Neural cell (in vitro differentiated cells): ENCODE results near the gene PDE6H. TPM values are rescaled to one million over a fixed set of nuclear protein-coding genes. Genes with fewer than 3 reads are reported as not detected.

Source experiments
- H2AFZ ChIP-seq: fragments of 200-600, 300-800 bp; sonication (generic), shearing (Covaris generic); 2 replicates; pipeline ENCODE4 v1.6.0; 2014; ENCODE audit warnings: low read depth, mild to moderate bottlenecking, antibody characterized with exemption, low read length, moderate library complexity
- H3F3A ChIP-seq: fragments of 200-600 bp; shearing (Covaris generic); 2 replicates; pipeline ENCODE4 v1.6.1; 2016; ENCODE audit warnings: mild to moderate bottlenecking, moderate library complexity, mixed read lengths, antibody characterized with exemption, low read length; ENCODE audit not compliant: insufficient read depth, poor library complexity, severe bottlenecking
- H3K27ac ChIP-seq: fragments of 200-600, 300-800 bp; sonication (generic), shearing (Covaris generic); 2 replicates; pipeline ENCODE4 v1.5.1; 2014; ENCODE audit warnings: mild to moderate bottlenecking, low read length, moderate library complexity
- H3K27me3 ChIP-seq: fragments of 300-800, 200-600 bp; sonication (generic), shearing (Covaris generic); 2 replicates; pipeline ENCODE4 v1.6.0; 2014; ENCODE audit warnings: mild to moderate bottlenecking, low read depth, low read length, moderate library complexity; ENCODE audit not compliant: insufficient read depth
- H3K36me3 ChIP-seq: fragments of 300-800, 200-600 bp; sonication (generic), shearing (Covaris generic); 2 replicates; pipeline ENCODE4 v1.5.1; 2014; ENCODE audit warnings: mild to moderate bottlenecking, antibody characterized with exemption, low read length, moderate library complexity; ENCODE audit not compliant: insufficient read depth
- H3K4me2 ChIP-seq: fragments of 300-800, 200-600 bp; sonication (generic), shearing (Covaris generic); 2 replicates; pipeline ENCODE4 v1.6.0; 2014; ENCODE audit warnings: mild to moderate bottlenecking, low read length
- H3K4me3 ChIP-seq: fragments of 300-800, 200-600 bp; sonication (generic), shearing (Covaris generic); 2 replicates; pipeline ENCODE4 v1.5.1; 2014; ENCODE audit warnings: mild to moderate bottlenecking, low read length, moderate library complexity
- H3K79me2 ChIP-seq: fragments of 200-600 bp; shearing (Covaris generic); replicated peaks from 2 replicates; pipeline ENCODE4 v1.6.0; 2014; ENCODE audit warnings: mild to moderate bottlenecking, low read length, moderate library complexity; ENCODE audit not compliant: insufficient read depth
- H3K9ac ChIP-seq: fragments of 300-800, 200-600 bp; sonication (generic), shearing (Covaris generic); 2 replicates; pipeline ENCODE4 v1.6.1; 2016; ENCODE audit warnings: mild to moderate bottlenecking, low read length, mixed read lengths
- H3K9me2 ChIP-seq: fragments of 200-600 bp; shearing (Covaris generic); 2 replicates; pipeline ENCODE4 v1.6.1; 2016; ENCODE audit warnings: mild to moderate bottlenecking, low read length, mixed read lengths; ENCODE audit not compliant: insufficient read depth
- H3K9me3 ChIP-seq: fragments of 200-600, 300-800 bp; sonication (generic), shearing (Covaris generic); 2 replicates; pipeline ENCODE4 v1.6.1; 2016; ENCODE audit warnings: mild to moderate bottlenecking, mixed run types, low read length, moderate library complexity, mixed read lengths
- H4K20me1 ChIP-seq: fragments of 200-600 bp; shearing (Covaris generic); 2 replicates; pipeline ENCODE4 v1.6.1; 2016; ENCODE audit warnings: mild to moderate bottlenecking, mixed run types; ENCODE audit not compliant: insufficient read depth
- EP300 ChIP-seq: fragments of 450-650 bp; conservative IDR thresholded peaks from 2 replicates; pipeline ENCODE4 v1.6.1; 2014; ENCODE audit warnings: antibody characterized with exemption, mild to moderate bottlenecking, moderate library complexity; ENCODE audit not compliant: poor library complexity, severe bottlenecking
- EZH2 ChIP-seq: fragments of 200-600, 300-800 bp; shearing (Covaris generic), sonication (generic); IDR thresholded peaks from 2 replicates; pipeline ENCODE4 v1.6.1; 2014; ENCODE audit warnings: antibody characterized with exemption, low read length, borderline replicate concordance, mild to moderate bottlenecking; ENCODE audit not compliant: insufficient read depth, poor library complexity, severe bottlenecking
- MXI1 ChIP-seq: fragments of 450-650 bp; conservative IDR thresholded peaks from 2 replicates; pipeline ENCODE4 v1.6.1; 2014; ENCODE audit warnings: antibody characterized with exemption, mild to moderate bottlenecking; ENCODE audit not compliant: poor library complexity, severe bottlenecking
- POLR2AphosphoS5 ChIP-seq: IDR thresholded peaks from 2 replicates; pipeline ENCODE4 v1.6.1; 2012
- RAD21 ChIP-seq: fragments of 450-650 bp; conservative IDR thresholded peaks from 2 replicates; pipeline ENCODE4 v1.6.1; 2014; ENCODE audit warnings: antibody characterized with exemption, mild to moderate bottlenecking, moderate library complexity
- SMC3 ChIP-seq: fragments of 450-650 bp; conservative IDR thresholded peaks from 2 replicates; pipeline ENCODE4 v1.6.1; 2014; ENCODE audit warnings: antibody characterized with exemption, mild to moderate bottlenecking, moderate library complexity; ENCODE audit not compliant: poor library complexity
- TAF1 ChIP-seq: IDR thresholded peaks from 2 replicates; pipeline ENCODE4 v1.6.1; 2012; ENCODE audit warnings: low read depth
- polyA plus RNA-seq: library from polyadenylated mRNA; depleted of rRNA; stranded (reverse); fragments of >200 nt; gene quantifications from 2 replicates; pipeline ENCODE4 v1.2.3, GENCODE V29; 2014
- TF ChIP-seq, protein P1 (sequence below): IDR thresholded peaks from 2 replicates; pipeline ENCODE4 v1.6.1; 2012; ENCODE audit warnings: borderline replicate concordance
- TF ChIP-seq, protein P2 (sequence below): fragments of 450-650 bp; IDR thresholded peaks from 2 replicates; pipeline ENCODE4 v1.5.1; 2014; ENCODE audit warnings: antibody characterized with exemption, mild to moderate bottlenecking, moderate library complexity; ENCODE audit not compliant: poor library complexity, severe bottlenecking

The PDE6H gene
- polyA plus RNA-seq, 1 donor from 2014 or later: not detected

DNA sequence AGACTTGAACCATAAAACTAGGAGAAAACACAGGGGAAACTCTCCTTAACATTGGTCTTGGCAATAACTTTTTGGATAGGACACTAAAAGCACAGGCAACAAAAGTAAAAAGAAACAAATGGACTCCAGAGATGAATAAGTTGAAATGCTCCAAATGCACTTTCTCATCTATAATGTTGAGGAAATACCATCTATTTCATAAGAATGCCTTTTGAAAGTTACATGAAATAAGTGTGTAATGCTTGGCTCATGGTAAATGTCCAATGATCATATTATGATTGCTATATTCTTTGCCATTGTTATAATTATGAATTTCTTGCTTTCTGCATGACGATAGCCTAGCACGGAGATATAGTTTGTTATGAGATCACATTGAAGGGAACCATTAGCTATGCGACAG is 19.8 kb downstream of the PDE6H start:
- TF ChIP-seq, protein P1, sequence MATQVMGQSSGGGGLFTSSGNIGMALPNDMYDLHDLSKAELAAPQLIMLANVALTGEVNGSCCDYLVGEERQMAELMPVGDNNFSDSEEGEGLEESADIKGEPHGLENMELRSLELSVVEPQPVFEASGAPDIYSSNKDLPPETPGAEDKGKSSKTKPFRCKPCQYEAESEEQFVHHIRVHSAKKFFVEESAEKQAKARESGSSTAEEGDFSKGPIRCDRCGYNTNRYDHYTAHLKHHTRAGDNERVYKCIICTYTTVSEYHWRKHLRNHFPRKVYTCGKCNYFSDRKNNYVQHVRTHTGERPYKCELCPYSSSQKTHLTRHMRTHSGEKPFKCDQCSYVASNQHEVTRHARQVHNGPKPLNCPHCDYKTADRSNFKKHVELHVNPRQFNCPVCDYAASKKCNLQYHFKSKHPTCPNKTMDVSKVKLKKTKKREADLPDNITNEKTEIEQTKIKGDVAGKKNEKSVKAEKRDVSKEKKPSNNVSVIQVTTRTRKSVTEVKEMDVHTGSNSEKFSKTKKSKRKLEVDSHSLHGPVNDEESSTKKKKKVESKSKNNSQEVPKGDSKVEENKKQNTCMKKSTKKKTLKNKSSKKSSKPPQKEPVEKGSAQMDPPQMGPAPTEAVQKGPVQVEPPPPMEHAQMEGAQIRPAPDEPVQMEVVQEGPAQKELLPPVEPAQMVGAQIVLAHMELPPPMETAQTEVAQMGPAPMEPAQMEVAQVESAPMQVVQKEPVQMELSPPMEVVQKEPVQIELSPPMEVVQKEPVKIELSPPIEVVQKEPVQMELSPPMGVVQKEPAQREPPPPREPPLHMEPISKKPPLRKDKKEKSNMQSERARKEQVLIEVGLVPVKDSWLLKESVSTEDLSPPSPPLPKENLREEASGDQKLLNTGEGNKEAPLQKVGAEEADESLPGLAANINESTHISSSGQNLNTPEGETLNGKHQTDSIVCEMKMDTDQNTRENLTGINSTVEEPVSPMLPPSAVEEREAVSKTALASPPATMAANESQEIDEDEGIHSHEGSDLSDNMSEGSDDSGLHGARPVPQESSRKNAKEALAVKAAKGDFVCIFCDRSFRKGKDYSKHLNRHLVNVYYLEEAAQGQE: no peak
- TF ChIP-seq MXI1 (no peak), TAF1 (no peak), EZH2 (no peak), RAD21 (no peak), POLR2AphosphoS5 (no peak), EP300 (no peak)
- TF ChIP-seq, protein P2, sequence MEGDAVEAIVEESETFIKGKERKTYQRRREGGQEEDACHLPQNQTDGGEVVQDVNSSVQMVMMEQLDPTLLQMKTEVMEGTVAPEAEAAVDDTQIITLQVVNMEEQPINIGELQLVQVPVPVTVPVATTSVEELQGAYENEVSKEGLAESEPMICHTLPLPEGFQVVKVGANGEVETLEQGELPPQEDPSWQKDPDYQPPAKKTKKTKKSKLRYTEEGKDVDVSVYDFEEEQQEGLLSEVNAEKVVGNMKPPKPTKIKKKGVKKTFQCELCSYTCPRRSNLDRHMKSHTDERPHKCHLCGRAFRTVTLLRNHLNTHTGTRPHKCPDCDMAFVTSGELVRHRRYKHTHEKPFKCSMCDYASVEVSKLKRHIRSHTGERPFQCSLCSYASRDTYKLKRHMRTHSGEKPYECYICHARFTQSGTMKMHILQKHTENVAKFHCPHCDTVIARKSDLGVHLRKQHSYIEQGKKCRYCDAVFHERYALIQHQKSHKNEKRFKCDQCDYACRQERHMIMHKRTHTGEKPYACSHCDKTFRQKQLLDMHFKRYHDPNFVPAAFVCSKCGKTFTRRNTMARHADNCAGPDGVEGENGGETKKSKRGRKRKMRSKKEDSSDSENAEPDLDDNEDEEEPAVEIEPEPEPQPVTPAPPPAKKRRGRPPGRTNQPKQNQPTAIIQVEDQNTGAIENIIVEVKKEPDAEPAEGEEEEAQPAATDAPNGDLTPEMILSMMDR: no peak
- Histone ChIP-seq H3K27me3 (no peaks in the 10 kb centered on the region), H3K4me3 (no peak overlapping the region), H3K79me2 (no peaks in the 10 kb centered on the region), H3K4me2 (no peak overlapping the region), H3K9me2 (no peaks in the 10 kb centered on the region), H3K36me3 (no peaks in the 10 kb centered on the region), H3K9ac (no peak overlapping the region), H4K20me1 (no peaks in the 10 kb centered on the region), H3K9me3 (no peaks in the 10 kb centered on the region), H2AFZ (no peak overlapping the region), H3K27ac (no peak overlapping the region), H3F3A (no peaks in the 10 kb centered on the region)

DNA sequence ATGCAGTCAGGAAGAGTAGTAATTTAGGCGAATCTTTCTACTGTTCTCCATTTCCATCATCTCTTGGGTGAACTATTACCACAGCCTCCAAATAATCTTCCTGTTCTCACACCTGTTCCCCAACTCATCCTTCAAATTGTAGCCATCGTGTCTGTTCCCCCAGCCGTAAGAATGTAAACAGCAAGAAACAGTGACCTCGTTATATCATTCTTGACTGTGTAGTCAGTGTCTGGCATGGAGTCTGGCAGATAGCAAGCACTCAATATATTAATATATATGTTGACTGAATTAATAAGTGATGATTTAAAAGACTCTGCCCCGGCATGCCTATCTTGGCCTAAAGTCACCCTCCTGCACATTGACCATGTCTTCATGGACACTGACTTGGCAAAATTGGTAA is 20.3 kb downstream of the PDE6H start:
- no peak for TF ChIP-seq POLR2AphosphoS5
- TF ChIP-seq, protein P2: no peak
- TF ChIP-seq TAF1: no peak
- TF ChIP-seq RAD21: no peak
- TF ChIP-seq EP300: no peak
- TF ChIP-seq SMC3: no peak
- no peak for TF ChIP-seq MXI1
- TF ChIP-seq EZH2: no peak
- TF ChIP-seq, protein P1: no peak
- no peaks in the 10 kb centered on the region for H3K27me3 ChIP-seq
- no peak overlapping the region for H3K4me3 ChIP-seq
- H3K79me2 ChIP-seq: no peaks in the 10 kb centered on the region
- H3K9me3 ChIP-seq: no peaks in the 10 kb centered on the region
- H3K9ac ChIP-seq: no peak overlapping the region
- H3K9me2 ChIP-seq: no peaks in the 10 kb centered on the region
- H3K4me2 ChIP-seq: no peak overlapping the region
- no peak overlapping the region for H3K27ac ChIP-seq
- no peak overlapping the region for H2AFZ ChIP-seq
- no peaks in the 10 kb centered on the region for H3K36me3 ChIP-seq
- no peaks in the 10 kb centered on the region for H4K20me1 ChIP-seq
- H3F3A ChIP-seq: no peaks in the 10 kb centered on the region
